WTC11 (cell line): ENCODE measurements around the gene P3H1.

Experiments
- CBFB ChIP-seq: sonication (generic); formaldehyde crosslinking; IDR thresholded peaks from 2 replicates; pipeline ENCODE4 v1.8.1; 2022; ENCODE audit warnings: mild to moderate bottlenecking, low read depth, missing genetic modification reagents
- CREB1 ChIP-seq: sonication (generic); formaldehyde crosslinking; IDR thresholded peaks from 2 replicates; pipeline ENCODE4 v1.8.0; 2023; ENCODE audit warnings: mild to moderate bottlenecking, missing genetic modification reagents
- GTF2I ChIP-seq: fragments of 250-450 bp; sonication (Bioruptor Pico); conservative IDR thresholded peaks from 2 replicates; pipeline ENCODE4 v1.4.0; 2021; ENCODE audit warnings: mild to moderate bottlenecking
- NFYB ChIP-seq: sonication (generic); formaldehyde crosslinking; conservative IDR thresholded peaks from 2 replicates; pipeline ENCODE4 v1.8.0; 2022; ENCODE audit warnings: low read depth, missing genetic modification reagents
- NR1H2 ChIP-seq: sonication (generic); formaldehyde crosslinking; IDR thresholded peaks from 2 replicates; pipeline ENCODE4 v1.9.0; 2021; ENCODE audit warnings: mild to moderate bottlenecking, moderate library complexity, missing genetic modification reagents
- NR3C1 ChIP-seq: sonication (generic); formaldehyde crosslinking; conservative IDR thresholded peaks from 2 replicates; pipeline ENCODE4 v1.8.1; 2023; ENCODE audit warnings: low read depth, mild to moderate bottlenecking, missing genetic modification reagents
- TCF7 ChIP-seq: sonication (generic); formaldehyde crosslinking; IDR thresholded peaks from 2 replicates; pipeline ENCODE4 v1.8.0; 2022; ENCODE audit warnings: mild to moderate bottlenecking, low read depth, missing genetic modification reagents, moderate library complexity
- TF ChIP-seq, protein P1 (sequence below): fragments of 250-450 bp; sonication (Bioruptor Pico); IDR thresholded peaks from 2 replicates; pipeline ENCODE4 v1.9.0; 2021; ENCODE audit warnings: mild to moderate bottlenecking
- TF ChIP-seq, protein P2 (sequence below): sonication (generic); formaldehyde crosslinking; conservative IDR thresholded peaks from 2 replicates; pipeline ENCODE4 v1.8.1; 2023; ENCODE audit warnings: mild to moderate bottlenecking, low read depth, missing genetic modification reagents, moderate library complexity
- TF ChIP-seq, protein P3 (sequence below): fragments of 200-600 bp; IDR thresholded peaks from 2 replicates; pipeline ENCODE4 v1.8.0; 2022; ENCODE audit warnings: antibody characterized with exemption
- TF ChIP-seq, protein P4 (sequence below): sonication (generic); formaldehyde crosslinking; IDR thresholded peaks from 2 replicates; pipeline ENCODE4 v1.8.1; 2023; ENCODE audit warnings: mild to moderate bottlenecking, missing genetic modification reagents, borderline replicate concordance
- TF ChIP-seq, protein P5 (sequence below): sonication (generic); formaldehyde crosslinking; IDR thresholded peaks from 2 replicates; pipeline ENCODE4 v1.8.0; 2022; ENCODE audit warnings: missing genetic modification reagents

DNA sequence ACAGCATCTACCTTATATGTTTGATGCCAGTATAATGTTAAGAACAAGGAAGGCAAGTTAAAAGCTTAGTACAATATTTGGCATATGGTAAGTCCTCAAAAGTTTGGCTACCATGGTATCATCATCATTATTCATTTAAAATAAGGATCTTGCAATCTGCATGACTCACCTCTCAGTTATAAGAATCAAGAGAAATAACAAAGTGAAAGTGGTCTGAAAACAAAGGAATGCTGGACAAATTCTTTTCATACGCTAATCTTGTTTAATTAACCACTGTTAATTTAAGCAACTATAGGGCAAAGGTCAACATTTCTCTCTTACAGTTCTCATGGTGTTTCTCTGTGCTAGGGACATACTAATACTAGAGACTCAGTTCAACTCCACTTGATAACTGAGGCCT, 13.8 kb downstream of the P3H1 start:
- TF ChIP-seq TCF7 (CRISPR knock-in tag) = no peak
- TF ChIP-seq, protein P1, sequence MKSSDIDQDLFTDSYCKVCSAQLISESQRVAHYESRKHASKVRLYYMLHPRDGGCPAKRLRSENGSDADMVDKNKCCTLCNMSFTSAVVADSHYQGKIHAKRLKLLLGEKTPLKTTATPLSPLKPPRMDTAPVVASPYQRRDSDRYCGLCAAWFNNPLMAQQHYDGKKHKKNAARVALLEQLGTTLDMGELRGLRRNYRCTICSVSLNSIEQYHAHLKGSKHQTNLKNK (CRISPR knock-in tag) = no peak
- TF ChIP-seq, protein P2, sequence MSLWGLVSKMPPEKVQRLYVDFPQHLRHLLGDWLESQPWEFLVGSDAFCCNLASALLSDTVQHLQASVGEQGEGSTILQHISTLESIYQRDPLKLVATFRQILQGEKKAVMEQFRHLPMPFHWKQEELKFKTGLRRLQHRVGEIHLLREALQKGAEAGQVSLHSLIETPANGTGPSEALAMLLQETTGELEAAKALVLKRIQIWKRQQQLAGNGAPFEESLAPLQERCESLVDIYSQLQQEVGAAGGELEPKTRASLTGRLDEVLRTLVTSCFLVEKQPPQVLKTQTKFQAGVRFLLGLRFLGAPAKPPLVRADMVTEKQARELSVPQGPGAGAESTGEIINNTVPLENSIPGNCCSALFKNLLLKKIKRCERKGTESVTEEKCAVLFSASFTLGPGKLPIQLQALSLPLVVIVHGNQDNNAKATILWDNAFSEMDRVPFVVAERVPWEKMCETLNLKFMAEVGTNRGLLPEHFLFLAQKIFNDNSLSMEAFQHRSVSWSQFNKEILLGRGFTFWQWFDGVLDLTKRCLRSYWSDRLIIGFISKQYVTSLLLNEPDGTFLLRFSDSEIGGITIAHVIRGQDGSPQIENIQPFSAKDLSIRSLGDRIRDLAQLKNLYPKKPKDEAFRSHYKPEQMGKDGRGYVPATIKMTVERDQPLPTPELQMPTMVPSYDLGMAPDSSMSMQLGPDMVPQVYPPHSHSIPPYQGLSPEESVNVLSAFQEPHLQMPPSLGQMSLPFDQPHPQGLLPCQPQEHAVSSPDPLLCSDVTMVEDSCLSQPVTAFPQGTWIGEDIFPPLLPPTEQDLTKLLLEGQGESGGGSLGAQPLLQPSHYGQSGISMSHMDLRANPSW (CRISPR knock-in tag) = no peak
- TF ChIP-seq, protein P3, sequence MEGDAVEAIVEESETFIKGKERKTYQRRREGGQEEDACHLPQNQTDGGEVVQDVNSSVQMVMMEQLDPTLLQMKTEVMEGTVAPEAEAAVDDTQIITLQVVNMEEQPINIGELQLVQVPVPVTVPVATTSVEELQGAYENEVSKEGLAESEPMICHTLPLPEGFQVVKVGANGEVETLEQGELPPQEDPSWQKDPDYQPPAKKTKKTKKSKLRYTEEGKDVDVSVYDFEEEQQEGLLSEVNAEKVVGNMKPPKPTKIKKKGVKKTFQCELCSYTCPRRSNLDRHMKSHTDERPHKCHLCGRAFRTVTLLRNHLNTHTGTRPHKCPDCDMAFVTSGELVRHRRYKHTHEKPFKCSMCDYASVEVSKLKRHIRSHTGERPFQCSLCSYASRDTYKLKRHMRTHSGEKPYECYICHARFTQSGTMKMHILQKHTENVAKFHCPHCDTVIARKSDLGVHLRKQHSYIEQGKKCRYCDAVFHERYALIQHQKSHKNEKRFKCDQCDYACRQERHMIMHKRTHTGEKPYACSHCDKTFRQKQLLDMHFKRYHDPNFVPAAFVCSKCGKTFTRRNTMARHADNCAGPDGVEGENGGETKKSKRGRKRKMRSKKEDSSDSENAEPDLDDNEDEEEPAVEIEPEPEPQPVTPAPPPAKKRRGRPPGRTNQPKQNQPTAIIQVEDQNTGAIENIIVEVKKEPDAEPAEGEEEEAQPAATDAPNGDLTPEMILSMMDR = no peak
- TF ChIP-seq, protein P4, sequence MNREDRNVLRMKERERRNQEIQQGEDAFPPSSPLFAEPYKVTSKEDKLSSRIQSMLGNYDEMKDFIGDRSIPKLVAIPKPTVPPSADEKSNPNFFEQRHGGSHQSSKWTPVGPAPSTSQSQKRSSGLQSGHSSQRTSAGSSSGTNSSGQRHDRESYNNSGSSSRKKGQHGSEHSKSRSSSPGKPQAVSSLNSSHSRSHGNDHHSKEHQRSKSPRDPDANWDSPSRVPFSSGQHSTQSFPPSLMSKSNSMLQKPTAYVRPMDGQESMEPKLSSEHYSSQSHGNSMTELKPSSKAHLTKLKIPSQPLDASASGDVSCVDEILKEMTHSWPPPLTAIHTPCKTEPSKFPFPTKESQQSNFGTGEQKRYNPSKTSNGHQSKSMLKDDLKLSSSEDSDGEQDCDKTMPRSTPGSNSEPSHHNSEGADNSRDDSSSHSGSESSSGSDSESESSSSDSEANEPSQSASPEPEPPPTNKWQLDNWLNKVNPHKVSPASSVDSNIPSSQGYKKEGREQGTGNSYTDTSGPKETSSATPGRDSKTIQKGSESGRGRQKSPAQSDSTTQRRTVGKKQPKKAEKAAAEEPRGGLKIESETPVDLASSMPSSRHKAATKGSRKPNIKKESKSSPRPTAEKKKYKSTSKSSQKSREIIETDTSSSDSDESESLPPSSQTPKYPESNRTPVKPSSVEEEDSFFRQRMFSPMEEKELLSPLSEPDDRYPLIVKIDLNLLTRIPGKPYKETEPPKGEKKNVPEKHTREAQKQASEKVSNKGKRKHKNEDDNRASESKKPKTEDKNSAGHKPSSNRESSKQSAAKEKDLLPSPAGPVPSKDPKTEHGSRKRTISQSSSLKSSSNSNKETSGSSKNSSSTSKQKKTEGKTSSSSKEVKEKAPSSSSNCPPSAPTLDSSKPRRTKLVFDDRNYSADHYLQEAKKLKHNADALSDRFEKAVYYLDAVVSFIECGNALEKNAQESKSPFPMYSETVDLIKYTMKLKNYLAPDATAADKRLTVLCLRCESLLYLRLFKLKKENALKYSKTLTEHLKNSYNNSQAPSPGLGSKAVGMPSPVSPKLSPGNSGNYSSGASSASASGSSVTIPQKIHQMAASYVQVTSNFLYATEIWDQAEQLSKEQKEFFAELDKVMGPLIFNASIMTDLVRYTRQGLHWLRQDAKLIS (CRISPR knock-in tag) = no peak
- TF ChIP-seq NFYB = no peak
- no peak for TF ChIP-seq NR3C1 (CRISPR knock-in tag)
- TF ChIP-seq NR1H2 (CRISPR knock-in tag) = no peak
- TF ChIP-seq, protein P5, sequence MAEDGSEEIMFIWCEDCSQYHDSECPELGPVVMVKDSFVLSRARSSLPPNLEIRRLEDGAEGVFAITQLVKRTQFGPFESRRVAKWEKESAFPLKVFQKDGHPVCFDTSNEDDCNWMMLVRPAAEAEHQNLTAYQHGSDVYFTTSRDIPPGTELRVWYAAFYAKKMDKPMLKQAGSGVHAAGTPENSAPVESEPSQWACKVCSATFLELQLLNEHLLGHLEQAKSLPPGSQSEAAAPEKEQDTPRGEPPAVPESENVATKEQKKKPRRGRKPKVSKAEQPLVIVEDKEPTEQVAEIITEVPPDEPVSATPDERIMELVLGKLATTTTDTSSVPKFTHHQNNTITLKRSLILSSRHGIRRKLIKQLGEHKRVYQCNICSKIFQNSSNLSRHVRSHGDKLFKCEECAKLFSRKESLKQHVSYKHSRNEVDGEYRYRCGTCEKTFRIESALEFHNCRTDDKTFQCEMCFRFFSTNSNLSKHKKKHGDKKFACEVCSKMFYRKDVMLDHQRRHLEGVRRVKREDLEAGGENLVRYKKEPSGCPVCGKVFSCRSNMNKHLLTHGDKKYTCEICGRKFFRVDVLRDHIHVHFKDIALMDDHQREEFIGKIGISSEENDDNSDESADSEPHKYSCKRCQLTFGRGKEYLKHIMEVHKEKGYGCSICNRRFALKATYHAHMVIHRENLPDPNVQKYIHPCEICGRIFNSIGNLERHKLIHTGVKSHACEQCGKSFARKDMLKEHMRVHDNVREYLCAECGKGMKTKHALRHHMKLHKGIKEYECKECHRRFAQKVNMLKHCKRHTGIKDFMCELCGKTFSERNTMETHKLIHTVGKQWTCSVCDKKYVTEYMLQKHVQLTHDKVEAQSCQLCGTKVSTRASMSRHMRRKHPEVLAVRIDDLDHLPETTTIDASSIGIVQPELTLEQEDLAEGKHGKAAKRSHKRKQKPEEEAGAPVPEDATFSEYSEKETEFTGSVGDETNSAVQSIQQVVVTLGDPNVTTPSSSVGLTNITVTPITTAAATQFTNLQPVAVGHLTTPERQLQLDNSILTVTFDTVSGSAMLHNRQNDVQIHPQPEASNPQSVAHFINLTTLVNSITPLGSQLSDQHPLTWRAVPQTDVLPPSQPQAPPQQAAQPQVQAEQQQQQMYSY = no peak
- no peak for TF ChIP-seq CREB1 (CRISPR knock-in tag)
- TF ChIP-seq CBFB (CRISPR knock-in tag) = no peak
- no peak for TF ChIP-seq GTF2I (CRISPR knock-in tag)
